T-helper 2 cell treated with Interferon-gamma antibody and Interleukin-4, amounts not matched to agents 5 μg/mL and 100 μg/mL, for 36 hours (primary cell): Measurements from ENCODE around the gene PITPNC1.
"Not testable (repeated sequence)": the region's sequence is repeated elsewhere in the genome, so short reads cannot be mapped to it uniquely, and the experiment has no call there.

Source experiments
- DNase-seq: peaks from one replicate; pipeline ENCODE4 v3.0.0; 2021; ENCODE audit warnings: low spot score
- H3K27ac Mint-ChIP-seq: one replicate; pipeline ENCODE4 v1.8.0; 2021; ENCODE audit warnings: mild to moderate bottlenecking, mixed read lengths
- H3K27me3 Mint-ChIP-seq: one replicate; pipeline ENCODE4 v1.8.0; 2021; ENCODE audit warnings: low read depth, mixed read lengths
- H3K36me3 Mint-ChIP-seq: one replicate; pipeline ENCODE4 v1.8.0; 2021; ENCODE audit warnings: low read depth, mixed read lengths
- H3K4me1 Mint-ChIP-seq: one replicate; pipeline ENCODE4 v1.8.0; 2021; ENCODE audit warnings: low read depth, mixed read lengths
- H3K4me3 Mint-ChIP-seq: one replicate; pipeline ENCODE4 v1.8.0; 2022; ENCODE audit warnings: mild to moderate bottlenecking, moderate library complexity, mixed read lengths
- H3K9me3 Mint-ChIP-seq: one replicate; pipeline ENCODE4 v1.8.0; 2021; ENCODE audit warnings: mixed read lengths

PITPNC1 gene

GRCh38 chr17:67625971-67626370, 248.9 kb downstream of the PITPNC1 start:
- no peaks in the 10 kb centered on the region for H3K9me3 Mint-ChIP-seq
- no peak overlapping the region for H3K4me3 Mint-ChIP-seq
- no peak for DNase-seq
- H3K27me3 Mint-ChIP-seq = no peaks in the 10 kb centered on the region
- H3K36me3 Mint-ChIP-seq = no peaks in the 10 kb centered on the region
- no peak overlapping the region for H3K27ac Mint-ChIP-seq
- H3K4me1 Mint-ChIP-seq = no peaks in the 10 kb centered on the region

- Mint-ChIP-seq H3K27ac (no peak overlapping the region), H3K4me1 (no peaks in the 10 kb centered on the region), H3K27me3 (no peaks in the 10 kb centered on the region), H3K4me3 (no peak overlapping the region), H3K9me3 (no peaks in the 10 kb centered on the region), H3K36me3 (no peaks in the 10 kb centered on the region)
- no peak for DNase-seq
Measured at GRCh38 chr17:67628580-67629013, 251.5 kb downstream of the PITPNC1 start.

DNA sequence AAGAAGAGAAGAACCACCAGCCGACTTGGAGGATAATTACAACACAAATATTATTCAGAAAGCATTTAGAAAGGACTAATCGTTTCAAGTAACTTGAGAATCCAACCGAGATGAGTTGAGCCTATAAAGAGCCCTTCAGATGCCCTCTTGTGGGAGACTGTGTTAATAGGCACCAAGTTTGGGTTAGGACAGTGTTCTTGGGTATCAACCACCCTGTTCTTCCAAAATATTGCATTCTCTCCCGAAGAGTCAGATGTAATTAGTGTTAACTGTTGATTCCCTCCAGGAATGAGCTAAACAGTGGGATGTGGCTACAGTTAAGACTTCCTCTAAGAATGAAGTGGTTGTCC, 252.9 kb downstream of the PITPNC1 start:
- Mint-ChIP-seq H3K4me1 (no peaks in the 10 kb centered on the region), H3K9me3 (no peaks in the 10 kb centered on the region), H3K36me3 (no peaks in the 10 kb centered on the region), H3K27me3 (no peaks in the 10 kb centered on the region), H3K27ac (no peak overlapping the region), H3K4me3 (no peak overlapping the region)
- DNase-seq = no peak

GRCh38 chr17:67630836-67631235, 253.8 kb downstream of the PITPNC1 start:
- not testable (repeated sequence) for H3K36me3 Mint-ChIP-seq, DNase-seq, H3K4me3 Mint-ChIP-seq, H3K27ac Mint-ChIP-seq, H3K4me1 Mint-ChIP-seq, H3K27me3 Mint-ChIP-seq, H3K9me3 Mint-ChIP-seq

DNA sequence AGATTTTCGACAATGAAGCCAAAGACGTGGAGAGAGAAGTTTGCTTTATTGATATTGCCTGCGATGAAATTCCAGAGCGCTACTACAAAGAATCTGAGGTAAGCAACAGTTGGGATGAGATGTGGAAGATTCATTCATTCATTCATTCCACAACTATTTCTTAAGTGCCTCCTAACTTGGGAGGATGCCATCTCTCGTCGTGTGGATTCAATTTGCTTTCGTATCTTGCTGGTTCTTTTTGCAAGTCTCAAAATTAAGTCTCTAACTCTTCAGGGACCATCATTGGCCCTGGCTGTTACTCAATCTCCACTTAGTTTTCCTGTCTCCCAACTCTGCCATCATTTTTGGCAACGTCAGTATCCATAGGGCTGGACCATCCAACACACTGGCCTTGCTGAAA, 255.1 kb downstream of the PITPNC1 start:
- no peaks in the 10 kb centered on the region for H3K4me1 Mint-ChIP-seq
- no peak overlapping the region for H3K4me3 Mint-ChIP-seq
- no peaks in the 10 kb centered on the region for H3K27me3 Mint-ChIP-seq
- DNase-seq = no peak
- H3K27ac Mint-ChIP-seq = no peak overlapping the region
- no peaks in the 10 kb centered on the region for H3K9me3 Mint-ChIP-seq
- no peaks in the 10 kb centered on the region for H3K36me3 Mint-ChIP-seq

- H3K4me1 Mint-ChIP-seq = no peaks in the 10 kb centered on the region
- no peaks in the 10 kb centered on the region for H3K36me3 Mint-ChIP-seq
- no peaks in the 10 kb centered on the region for H3K9me3 Mint-ChIP-seq
- H3K4me3 Mint-ChIP-seq = no peak overlapping the region
- no peaks in the 10 kb centered on the region for H3K27me3 Mint-ChIP-seq
- H3K27ac Mint-ChIP-seq = no peak overlapping the region
- DNase-seq = no peak
Measured at GRCh38 chr17:67633751-67634211, 256.7 kb downstream of the PITPNC1 start.

DNA sequence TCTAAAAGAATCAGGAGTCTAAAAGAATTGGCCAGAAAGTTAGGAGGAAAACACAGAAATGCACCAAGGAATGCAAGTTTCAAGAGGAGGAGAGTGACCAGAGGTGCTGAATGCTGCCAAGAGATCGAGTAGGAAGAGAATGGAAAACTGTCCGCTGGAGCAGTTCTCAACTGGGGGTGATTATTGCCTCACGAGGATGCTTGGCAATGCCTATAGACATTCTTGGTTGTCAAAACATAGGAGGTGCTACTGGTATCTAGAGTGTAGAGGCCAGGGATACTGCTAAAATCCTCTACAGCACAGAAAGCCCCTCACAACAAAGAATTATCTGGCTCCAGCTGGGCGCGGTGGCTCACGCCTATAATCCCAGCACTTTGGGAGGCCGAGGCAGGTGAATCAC, 258.6 kb downstream of the PITPNC1 start:
- H3K27me3 Mint-ChIP-seq = no peaks in the 10 kb centered on the region
- H3K4me1 Mint-ChIP-seq = no peaks in the 10 kb centered on the region
- no peaks in the 10 kb centered on the region for H3K9me3 Mint-ChIP-seq
- no peak overlapping the region for H3K27ac Mint-ChIP-seq
- no peak for DNase-seq
- no peaks in the 10 kb centered on the region for H3K36me3 Mint-ChIP-seq
- no peak overlapping the region for H3K4me3 Mint-ChIP-seq

DNA sequence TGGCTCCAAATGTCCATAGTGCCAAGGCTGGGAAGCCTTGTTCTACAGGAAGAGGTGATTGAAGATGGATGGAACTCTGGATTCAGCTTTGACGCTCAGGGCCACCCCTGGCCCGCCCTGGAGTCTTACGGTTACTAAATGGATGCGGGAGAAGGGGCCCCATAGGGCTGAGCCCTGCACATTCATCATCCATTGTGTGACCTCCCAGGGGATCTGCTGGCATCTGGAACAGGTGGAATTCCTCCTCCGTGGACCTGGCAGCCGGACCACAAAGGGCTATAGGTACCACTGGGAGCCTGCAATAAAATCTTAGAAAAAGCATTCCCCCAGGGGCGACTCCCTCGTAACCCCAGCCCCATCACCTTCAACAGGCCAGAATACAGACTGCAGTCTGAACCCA, 259.2 kb downstream of the PITPNC1 start:
- DNase-seq = no peak
- Mint-ChIP-seq H3K36me3 (no peaks in the 10 kb centered on the region), H3K4me3 (no peak overlapping the region), H3K27me3 (no peaks in the 10 kb centered on the region), H3K4me1 (no peaks in the 10 kb centered on the region), H3K27ac (no peak overlapping the region), H3K9me3 (no peaks in the 10 kb centered on the region)

GRCh38 chr17:67636834-67637520, 259.9 kb downstream of the PITPNC1 start:
- Mint-ChIP-seq H3K27ac (no peak overlapping the region), H3K9me3 (no peaks in the 10 kb centered on the region), H3K4me1 (no peaks in the 10 kb centered on the region)

GRCh38 chr17:67637901-67638641, 261.0 kb downstream of the PITPNC1 start:
- no peaks in the 10 kb centered on the region for H3K36me3 Mint-ChIP-seq
- H3K4me3 Mint-ChIP-seq = no peak overlapping the region
- no peaks in the 10 kb centered on the region for H3K9me3 Mint-ChIP-seq
- H3K27ac Mint-ChIP-seq = no peak overlapping the region
- no peaks in the 10 kb centered on the region for H3K4me1 Mint-ChIP-seq
- no peak for DNase-seq
- H3K27me3 Mint-ChIP-seq = no peaks in the 10 kb centered on the region

More at GRCh38 chr17:67636834-67637520, 259.9 kb downstream of the PITPNC1 start:
- no peaks in the 10 kb centered on the region for H3K36me3 Mint-ChIP-seq
- H3K27me3 Mint-ChIP-seq = no peaks in the 10 kb centered on the region
- no peak for DNase-seq
- H3K4me3 Mint-ChIP-seq = no peak overlapping the region

GRCh38 chr17:67638871-67639270, 261.8 kb downstream of the PITPNC1 start:
- H3K4me3 Mint-ChIP-seq = no peak overlapping the region
- H3K9me3 Mint-ChIP-seq = no peaks in the 10 kb centered on the region
- no peaks in the 10 kb centered on the region for H3K4me1 Mint-ChIP-seq
- H3K36me3 Mint-ChIP-seq = no peaks in the 10 kb centered on the region
- H3K27ac Mint-ChIP-seq = no peak overlapping the region
- DNase-seq = no peak
- H3K27me3 Mint-ChIP-seq = no peaks in the 10 kb centered on the region

DNA sequence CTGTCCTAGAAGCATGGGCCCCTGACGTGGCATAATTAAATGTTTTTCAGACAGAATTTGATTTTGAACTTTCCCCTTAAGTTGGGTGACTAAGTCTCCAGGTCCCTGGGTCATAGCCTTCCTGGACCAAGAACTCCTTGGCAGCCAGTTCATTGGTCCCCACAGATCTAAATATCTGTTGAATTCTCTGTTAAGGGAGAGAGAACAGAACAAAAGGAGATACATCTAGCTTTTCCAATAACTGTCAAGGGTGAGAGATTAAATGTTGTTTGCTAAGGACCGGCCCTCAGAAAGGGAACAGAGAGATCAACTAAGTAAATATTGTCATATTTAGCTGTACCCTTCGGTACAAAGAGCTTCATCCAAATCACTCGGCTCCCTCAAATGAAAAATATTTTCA, 262.5 kb downstream of the PITPNC1 start:
- H3K9me3 Mint-ChIP-seq = no peaks in the 10 kb centered on the region
- DNase-seq = no peak
- H3K36me3 Mint-ChIP-seq = no peaks in the 10 kb centered on the region
- no peak overlapping the region for H3K4me3 Mint-ChIP-seq
- H3K27me3 Mint-ChIP-seq = no peaks in the 10 kb centered on the region
- H3K27ac Mint-ChIP-seq = no peak overlapping the region
- H3K4me1 Mint-ChIP-seq = no peaks in the 10 kb centered on the region

DNA sequence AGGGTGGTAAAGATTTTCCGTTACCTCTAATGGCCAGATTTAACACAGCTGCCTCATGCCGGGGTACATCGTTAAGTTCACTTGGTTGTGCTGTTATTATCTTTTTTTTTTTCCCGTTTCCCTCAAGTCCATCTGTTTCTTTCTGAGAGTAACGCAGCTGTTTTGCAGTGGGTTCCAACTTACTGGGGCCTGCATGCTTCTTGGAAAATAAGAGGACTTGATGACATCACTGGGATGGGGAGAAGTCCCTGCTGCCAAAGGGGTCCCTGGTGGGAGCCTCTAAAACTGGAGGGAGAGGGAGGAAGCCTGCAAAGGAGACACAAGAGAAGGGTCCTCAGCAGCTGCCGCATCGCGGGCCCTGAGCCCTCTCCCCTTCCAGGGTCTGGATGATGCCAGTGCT, 262.9 kb downstream of the PITPNC1 start:
- DNase-seq = no peak
- Mint-ChIP-seq H3K4me3 (no peak overlapping the region), H3K9me3 (no peaks in the 10 kb centered on the region), H3K36me3 (no peaks in the 10 kb centered on the region), H3K27me3 (no peaks in the 10 kb centered on the region), H3K4me1 (no peaks in the 10 kb centered on the region), H3K27ac (no peak overlapping the region)

DNA sequence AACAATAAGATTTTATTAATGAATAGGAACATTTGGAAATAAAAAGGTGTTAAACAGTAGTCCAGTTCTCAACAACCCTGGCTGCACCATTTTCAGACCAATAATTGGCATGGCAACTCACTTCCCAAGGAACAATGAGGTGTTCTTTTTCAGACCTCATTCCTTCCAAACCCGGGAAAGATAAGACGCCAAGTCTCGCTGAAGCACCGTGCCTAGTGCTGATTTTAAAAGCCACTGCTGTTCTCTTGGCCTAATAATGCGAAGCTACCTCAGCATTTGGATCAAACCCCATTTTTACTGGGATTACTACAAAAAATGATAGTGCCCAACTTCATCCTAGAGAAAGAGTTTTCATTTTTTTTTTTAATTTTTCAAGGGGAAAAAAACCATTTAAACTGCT, 265.4 kb downstream of the PITPNC1 start:
- H3K4me3 Mint-ChIP-seq = no peak overlapping the region
- H3K9me3 Mint-ChIP-seq = no peaks in the 10 kb centered on the region
- no peaks in the 10 kb centered on the region for H3K36me3 Mint-ChIP-seq
- H3K27ac Mint-ChIP-seq = no peak overlapping the region
- H3K27me3 Mint-ChIP-seq = no peaks in the 10 kb centered on the region
- DNase-seq = no peak
- H3K4me1 Mint-ChIP-seq = no peaks in the 10 kb centered on the region

DNA sequence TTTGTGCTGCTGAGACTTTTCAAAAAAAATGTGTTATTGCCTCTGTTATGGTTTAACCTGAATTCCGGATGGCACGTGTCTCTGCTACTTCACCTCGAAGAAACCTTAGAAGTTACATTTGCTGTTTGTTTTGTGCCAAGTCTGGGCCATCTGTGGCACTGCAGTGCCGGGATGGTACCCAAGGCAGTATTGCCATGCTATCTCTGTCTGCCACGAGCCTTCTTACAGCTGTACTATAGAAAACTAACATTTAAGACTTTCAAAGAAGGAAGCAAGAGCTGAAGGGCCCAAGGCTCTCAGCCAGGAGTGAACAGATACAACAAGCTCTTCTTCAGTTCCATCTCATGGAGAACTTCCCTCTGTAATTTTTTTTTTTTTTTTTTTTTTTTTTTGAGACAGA, 267.0 kb downstream of the PITPNC1 start:
- Mint-ChIP-seq H3K36me3 (no peaks in the 10 kb centered on the region), H3K4me3 (no peak overlapping the region), H3K27me3 (no peaks in the 10 kb centered on the region), H3K4me1 (no peaks in the 10 kb centered on the region), H3K9me3 (no peaks in the 10 kb centered on the region), H3K27ac (no peak overlapping the region)
- DNase-seq = no peak
